DMS153 treated with DMSO at 0.1 percent for 48 hours (cell line): ENCODE data around the gene CORIN.
"Not testable (repeated sequence)": the region's sequence is repeated elsewhere in the genome, so short reads cannot be mapped to it uniquely, and the experiment has no call there.

Experiments used
- DNase-seq: peaks from one replicate; lab custom pipeline; 2025; ENCODE audit not compliant: unreplicated experiment; lab: John Stamatoyannopoulos, UW

CORIN gene

GRCh38 chr4:47776353-47776752 lies 61.5 kb downstream of the CORIN start:
- no peak for DNase-seq

GRCh38 chr4:47774079-47774478 lies 63.8 kb downstream of the CORIN start:
- no peak for DNase-seq

- DNase-seq, result no peak
These were observed 66.8 kb downstream of the CORIN start for GRCh38 chr4:47771020-47771419.

GRCh38 chr4:47767956-47768355 lies 69.9 kb downstream of the CORIN start:
- not testable (repeated sequence) for DNase-seq

GRCh38 chr4:47763279-47763678 lies 74.6 kb downstream of the CORIN start:
- DNase-seq, result no peak

- DNase-seq, result no peak
These were observed 75.2 kb downstream of the CORIN start for GRCh38 chr4:47762376-47763266.

- DNase-seq, result not testable (repeated sequence)
These were observed 84.6 kb downstream of the CORIN start for GRCh38 chr4:47753316-47753715.

- DNase-seq, result no peak
These were observed 85.7 kb downstream of the CORIN start for GRCh38 chr4:47752214-47752613.

- DNase-seq, result no peak
These were observed 87.1 kb downstream of the CORIN start for GRCh38 chr4:47750788-47751187.

- no peak for DNase-seq
These were observed 88.0 kb downstream of the CORIN start for GRCh38 chr4:47749858-47750257.

GRCh38 chr4:47749060-47749459 lies 88.8 kb downstream of the CORIN start:
- DNase-seq, result no peak

GRCh38 chr4:47747846-47748494 lies 89.9 kb downstream of the CORIN start:
- no peak for DNase-seq

- no peak for DNase-seq
These were observed 90.7 kb downstream of the CORIN start for GRCh38 chr4:47747211-47747610.

- no peak for DNase-seq
These were observed 91.7 kb downstream of the CORIN start for GRCh38 chr4:47746122-47746521.

- DNase-seq, result no peak
These were observed 93.0 kb downstream of the CORIN start for GRCh38 chr4:47744843-47745382.

GRCh38 chr4:47744253-47744652 lies 93.6 kb downstream of the CORIN start:
- no peak for DNase-seq

GRCh38 chr4:47741200-47741599 lies 96.7 kb downstream of the CORIN start:
- DNase-seq, result no peak

GRCh38 chr4:47737326-47737725 lies 100.5 kb downstream of the CORIN start:
- no peak for DNase-seq

GRCh38 chr4:47736555-47736954 lies 101.3 kb downstream of the CORIN start:
- no peak for DNase-seq

- no peak for DNase-seq
These were observed 101.7 kb downstream of the CORIN start for GRCh38 chr4:47736146-47736545.

GRCh38 chr4:47733302-47734175 lies 104.3 kb downstream of the CORIN start:
- no peak for DNase-seq
